Neural progenitor cell (in vitro differentiated cells): ENCODE results near the gene UCN. TPM values are rescaled to one million over a fixed set of nuclear protein-coding genes. Genes with fewer than 3 reads are reported as not detected.

Experiments used
- DNase-seq: peaks from one replicate; pipeline ENCODE4 v3.0.0-alpha.2; 2016; ENCODE audit warnings: low spot score
- H2AFZ ChIP-seq: fragments of 200-600 bp; sonication (generic); replicated peaks from 2 replicates; pipeline ENCODE4 v1.6.1; 2016; ENCODE audit warnings: antibody characterized with exemption
- H3F3A ChIP-seq: fragments of 200-600 bp; sonication (generic); 2 replicates; pipeline ENCODE4 v1.6.1; 2016; ENCODE audit warnings: antibody characterized with exemption, low read depth
- H3K27ac ChIP-seq: fragments of 200-600 bp; sonication (generic); 2 replicates; pipeline ENCODE4 v1.5.1; 2016; ENCODE audit warnings: mild to moderate bottlenecking
- H3K27me3 ChIP-seq: fragments of 200-600 bp; sonication (generic); 2 replicates; pipeline ENCODE4 v1.6.1; 2016; ENCODE audit warnings: mild to moderate bottlenecking, moderate library complexity
- H3K36me3 ChIP-seq: fragments of 200-600 bp; sonication (generic); 2 replicates; pipeline ENCODE4 v1.5.1; 2016
- H3K4me1 ChIP-seq: fragments of 200-600 bp; sonication (generic); 2 replicates; pipeline ENCODE4 v1.6.1; 2016; ENCODE audit warnings: mixed run types
- H3K4me2 ChIP-seq: fragments of 200-600 bp; sonication (generic); 2 replicates; pipeline ENCODE4 v1.6.1; 2016
- H3K4me3 ChIP-seq: fragments of 200-600 bp; sonication (generic); 2 replicates; pipeline ENCODE4 v1.5.1; 2016
- H3K79me2 ChIP-seq: fragments of 200-600 bp; sonication (generic); 2 replicates; pipeline ENCODE4 v1.6.1; 2016; ENCODE audit warnings: low read depth
- H3K9ac ChIP-seq: fragments of 200-600 bp; sonication (generic); 2 replicates; pipeline ENCODE4 v1.6.1; 2016
- H3K9me3 ChIP-seq: fragments of 200-600 bp; sonication (generic); 2 replicates; pipeline ENCODE4 v1.5.1; 2016; ENCODE audit warnings: low read depth
- H4K20me1 ChIP-seq: fragments of 200-600 bp; sonication (generic); 2 replicates; pipeline ENCODE4 v1.6.1; 2016; ENCODE audit warnings: low read depth
- H3K27ac Mint-ChIP-seq: 3 replicates; pipeline ENCODE4 v1.8.0; 2021; ENCODE audit warnings: mixed read lengths
- H3K27me3 Mint-ChIP-seq: 2 replicates; pipeline ENCODE4 v1.8.0; 2022; ENCODE audit warnings: low read depth, mild to moderate bottlenecking, inconsistent platforms, moderate library complexity, mixed read lengths; ENCODE audit not compliant: insufficient read depth
- H3K36me3 Mint-ChIP-seq: 3 replicates; pipeline ENCODE4 v1.8.0; 2021; ENCODE audit warnings: mixed read lengths
- H3K4me1 Mint-ChIP-seq: 3 replicates; pipeline ENCODE4 v1.8.0; 2021; ENCODE audit warnings: mixed read lengths
- H3K4me3 Mint-ChIP-seq: 3 replicates; pipeline ENCODE4 v1.8.0; 2021; ENCODE audit warnings: mild to moderate bottlenecking, moderate library complexity, mixed read lengths
- H3K9me3 Mint-ChIP-seq: 3 replicates; pipeline ENCODE4 v1.8.0; 2020; ENCODE audit warnings: mixed read lengths
- EZH2 ChIP-seq: fragments of 200-600 bp; sonication (generic); IDR thresholded peaks from 2 replicates; pipeline ENCODE4 v1.6.1; 2017; ENCODE audit warnings: antibody characterized with exemption, mild to moderate bottlenecking, moderate library complexity
- EZH2phosphoT487 ChIP-seq: fragments of 200-600 bp; sonication (generic); IDR thresholded peaks from 2 replicates; pipeline ENCODE4 v1.6.1; 2017; ENCODE audit warnings: antibody characterized with exemption
- total RNA-seq: library from RNA; depleted of rRNA; stranded (reverse); fragments of >200 nt; gene quantifications from 2 replicates; pipeline ENCODE4 v1.2.3, GENCODE V29; 2015; ENCODE audit warnings: low replicate concordance
- TF ChIP-seq, protein P1 (sequence below): fragments of 200-600 bp; sonication (generic); IDR thresholded peaks from 2 replicates; pipeline ENCODE4 v1.5.1; 2017; ENCODE audit warnings: antibody characterized with exemption, mild to moderate bottlenecking

Gene UCN
- total RNA-seq, 1 donor from 2014 or later, result 0.56 TPM

GRCh38 chr2:27258051-27258450 is 50.2 kb downstream of the UCN start:
- H3F3A ChIP-seq, result peaks cover 2% of the 10 kb centered on the region
- no peak overlapping the region for H3K4me3 ChIP-seq

More at GRCh38 chr2:27258051-27258450, 50.2 kb downstream of the UCN start:
- Mint-ChIP-seq H3K36me3 (no peaks in the 10 kb centered on the region), H3K4me1 (peaks cover 14% of the 10 kb centered on the region), H3K27me3 (peaks cover 47% of the 10 kb centered on the region), H3K27ac (no peak overlapping the region), H3K9me3 (peaks cover 2% of the 10 kb centered on the region), H3K4me3 (no peak overlapping the region)
- Histone ChIP-seq H3K36me3 (no peaks in the 10 kb centered on the region), H3K4me2 (no peak overlapping the region), H4K20me1 (no peaks in the 10 kb centered on the region), H3K9ac (no peak overlapping the region), H3K27me3 (peaks cover 38% of the 10 kb centered on the region), H3K4me1 (no peaks in the 10 kb centered on the region), H3K27ac (no peak overlapping the region), H3K79me2 (no peaks in the 10 kb centered on the region), H2AFZ (no peak overlapping the region), H3K9me3 (no peaks in the 10 kb centered on the region)
- TF ChIP-seq EZH2 (no peak), EZH2phosphoT487 (no peak)
- TF ChIP-seq, protein P1, sequence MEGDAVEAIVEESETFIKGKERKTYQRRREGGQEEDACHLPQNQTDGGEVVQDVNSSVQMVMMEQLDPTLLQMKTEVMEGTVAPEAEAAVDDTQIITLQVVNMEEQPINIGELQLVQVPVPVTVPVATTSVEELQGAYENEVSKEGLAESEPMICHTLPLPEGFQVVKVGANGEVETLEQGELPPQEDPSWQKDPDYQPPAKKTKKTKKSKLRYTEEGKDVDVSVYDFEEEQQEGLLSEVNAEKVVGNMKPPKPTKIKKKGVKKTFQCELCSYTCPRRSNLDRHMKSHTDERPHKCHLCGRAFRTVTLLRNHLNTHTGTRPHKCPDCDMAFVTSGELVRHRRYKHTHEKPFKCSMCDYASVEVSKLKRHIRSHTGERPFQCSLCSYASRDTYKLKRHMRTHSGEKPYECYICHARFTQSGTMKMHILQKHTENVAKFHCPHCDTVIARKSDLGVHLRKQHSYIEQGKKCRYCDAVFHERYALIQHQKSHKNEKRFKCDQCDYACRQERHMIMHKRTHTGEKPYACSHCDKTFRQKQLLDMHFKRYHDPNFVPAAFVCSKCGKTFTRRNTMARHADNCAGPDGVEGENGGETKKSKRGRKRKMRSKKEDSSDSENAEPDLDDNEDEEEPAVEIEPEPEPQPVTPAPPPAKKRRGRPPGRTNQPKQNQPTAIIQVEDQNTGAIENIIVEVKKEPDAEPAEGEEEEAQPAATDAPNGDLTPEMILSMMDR, result no peak
- no peak for DNase-seq

Other genes starting within 250 kb of the UCN start
- gene OST4, start 236.8 kb downstream of the UCN start, total RNA-seq, result 84.6 and 256 TPM in 2 replicates
- gene EMILIN1, start 229.8 kb downstream of the UCN start, total RNA-seq, result 0.15 and 5.1 TPM in 2 replicates
- 3.3 and 5.0 TPM in 2 replicates for gene KHK, start 221.7 kb downstream of the UCN start, total RNA-seq
- 2.1 and 3.0 TPM in 2 replicates for gene CGREF1, start 189.3 kb downstream of the UCN start, total RNA-seq
- 0.65 and 1.1 TPM in 2 replicates for gene ABHD1, start 184.6 kb downstream of the UCN start, total RNA-seq
- 25.1 and 39.8 TPM in 2 replicates for gene PREB, start 173.8 kb downstream of the UCN start, total RNA-seq
- not detected in 2 replicates for gene PRR30, start 169.0 kb downstream of the UCN start, total RNA-seq
- gene TCF23, start 159.4 kb downstream of the UCN start, total RNA-seq, result 0.03 TPM in 1 of 2 replicates, not detected in the other
- gene ATRAID, start 96.4 kb downstream of the UCN start, total RNA-seq, result 133 and 142 TPM in 2 replicates
- gene SLC5A6, start 96.2 kb downstream of the UCN start, total RNA-seq, result 42.8 and 88.9 TPM in 2 replicates
- 26.5 and 51.8 TPM in 2 replicates for gene CAD, start 91.1 kb downstream of the UCN start, total RNA-seq
- 0.56 and 1.4 TPM in 2 replicates for gene SLC30A3, start 45.4 kb downstream of the UCN start, total RNA-seq
- gene DNAJC5G, start 33.0 kb downstream of the UCN start, total RNA-seq, result not detected in 2 replicates
- gene TRIM54, start 26.0 kb downstream of the UCN start, total RNA-seq, result 0.12 TPM in 1 of 2 replicates, not detected in the other
- gene MPV17, start 14.7 kb upstream of the UCN start, total RNA-seq, result 71.4 and 78.0 TPM in 2 replicates
- 57.3 and 73.9 TPM in 2 replicates for gene GTF3C2, start 48.3 kb upstream of the UCN start, total RNA-seq
- gene EIF2B4, start 61.9 kb upstream of the UCN start, total RNA-seq, result 25.5 and 38.2 TPM in 2 replicates
- 65.2 and 92.6 TPM in 2 replicates for gene SNX17, start 62.2 kb upstream of the UCN start, total RNA-seq
- 6.1 and 23.2 TPM in 2 replicates for gene ZNF513, start 72.3 kb upstream of the UCN start, total RNA-seq
- 114 and 116 TPM in 2 replicates for gene PPM1G, start 101.1 kb upstream of the UCN start, total RNA-seq
- 136 and 151 TPM in 2 replicates for gene NRBP1, start 120.2 kb upstream of the UCN start, total RNA-seq
- gene KRTCAP3, start 133.9 kb upstream of the UCN start, total RNA-seq, result 0.88 and 11.4 TPM in 2 replicates
- gene IFT172, start 181.3 kb upstream of the UCN start, total RNA-seq, result 20.3 and 30.0 TPM in 2 replicates
- gene FNDC4, start 186.8 kb upstream of the UCN start, total RNA-seq, result 6.2 and 18.3 TPM in 2 replicates
- gene GCKR, start 188.4 kb upstream of the UCN start, total RNA-seq, result 2.2 TPM in 1 of 2 replicates, not detected in the other